Dermis microvascular lymphatic vessel endothelial cell (primary cell): ENCODE measurements around the gene FPR2. TPM values are rescaled to one million over a fixed set of nuclear protein-coding genes. Genes with fewer than 3 reads are reported as not detected.
"Not testable (repeated sequence)": the region's sequence is repeated elsewhere in the genome, so short reads cannot be mapped to it uniquely, and the experiment has no call there.

ENCODE experiments used
- DNase-seq, 2 donors: peaks; one replicate each; pipeline versions ENCODE4 v3.0.0 to v3.0.0-alpha.2; 2010; ENCODE audit warnings: low read depth in 2 of 2
- total RNA-seq: library from RNA; depleted of rRNA; stranded (reverse); fragments of >200 nt; gene quantifications from 2 replicates; pipeline ENCODE4 v1.2.1, GENCODE V29; 2014

The FPR2 gene
- not detected in 2 replicates for total RNA-seq

- no peak for DNase-seq
Observed at GRCh38 chr19:51760697-51761356, at the start of gene FPR2. TSS of gene FPR2 (plus strand) at chr19:51761180. CDS start at chr19:51768659, 7,479 bp downstream.

DNA sequence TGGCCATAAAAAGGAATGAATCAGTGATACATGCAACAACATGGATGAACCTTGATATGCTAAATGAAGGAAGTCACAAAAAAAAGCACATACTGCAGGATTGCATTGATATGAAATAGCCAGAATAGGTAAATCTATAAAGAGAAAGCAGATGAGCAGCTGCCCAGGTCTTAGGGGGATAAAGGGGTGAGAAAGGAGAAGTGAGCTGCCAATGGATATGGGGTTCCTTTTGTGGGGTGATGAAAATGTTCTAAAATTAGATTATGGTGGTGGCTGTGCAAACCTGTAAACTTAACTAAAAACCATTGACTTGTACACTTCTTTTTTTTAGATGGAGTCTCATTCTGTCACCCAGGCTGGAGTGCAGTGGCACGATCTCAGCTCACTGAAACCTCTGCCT lies 49.3 kb upstream of the FPR2 start:
- no peak for DNase-seq

- DNase-seq = peak; percentile 15 to 49
Observed at GRCh38 chr19:51712461-51713081, 48.4 kb upstream of the FPR2 start.

DNA sequence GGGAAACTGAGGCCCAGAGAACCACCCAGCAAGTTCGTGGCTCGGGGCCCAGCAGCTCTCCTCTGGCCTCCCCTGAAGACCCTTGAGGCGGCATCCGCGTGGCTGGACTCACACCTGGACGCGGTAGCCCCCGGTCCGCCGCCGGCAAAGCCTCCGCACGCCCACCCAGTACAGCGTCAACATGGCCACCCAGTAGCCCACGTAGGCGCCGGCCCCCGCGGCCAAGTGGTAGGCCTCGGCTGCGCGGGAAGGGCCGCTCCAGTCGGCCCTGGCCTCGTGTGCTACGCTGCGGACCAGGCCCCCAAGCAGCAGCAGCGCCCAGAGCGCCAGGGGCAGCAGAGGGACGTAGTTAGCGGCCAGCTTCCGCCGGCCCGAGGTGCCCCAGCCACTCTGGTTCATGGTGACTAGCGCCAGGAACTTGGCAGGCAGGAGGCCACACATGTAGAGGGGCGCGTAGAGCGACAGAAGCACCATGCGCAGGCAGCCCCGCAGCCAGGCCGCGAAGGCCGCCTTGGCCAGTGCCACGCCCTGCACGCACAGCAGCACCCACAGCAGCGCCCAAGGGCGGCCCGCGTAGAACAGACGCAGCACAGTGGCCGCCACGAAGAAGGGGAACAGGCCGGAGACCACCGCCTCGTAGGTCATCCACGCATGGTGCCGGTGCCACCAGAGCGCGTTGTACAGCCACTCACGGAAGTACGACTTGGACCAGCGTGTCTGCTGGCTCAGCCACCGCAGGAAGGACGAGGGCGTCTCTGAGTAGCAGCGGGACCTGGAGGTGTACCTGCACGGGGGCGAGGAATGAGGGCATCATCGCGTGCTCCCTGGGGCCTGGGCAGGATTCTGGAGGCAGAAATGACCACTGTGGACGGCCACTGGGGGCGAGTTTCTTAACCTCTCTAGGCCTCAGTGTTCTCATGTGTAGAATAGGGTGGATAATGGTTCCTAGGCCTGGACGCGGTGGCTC lies 47.4 kb upstream of the FPR2 start:
- DNase-seq = no peak

GRCh38 chr19:51714848-51715247 lies 46.1 kb upstream of the FPR2 start:
- no peak for DNase-seq

- no peak for DNase-seq
Observed at GRCh38 chr19:51715850-51716249, 45.1 kb upstream of the FPR2 start.

- no peak for DNase-seq
Observed at GRCh38 chr19:51716925-51717324, 44.1 kb upstream of the FPR2 start.

GRCh38 chr19:51719251-51719988 lies 41.6 kb upstream of the FPR2 start:
- no peak for DNase-seq

GRCh38 chr19:51721905-51722304 lies 39.1 kb upstream of the FPR2 start:
- no peak for DNase-seq

- DNase-seq = no peak
Observed at GRCh38 chr19:51722492-51722891, 38.5 kb upstream of the FPR2 start.

GRCh38 chr19:51724543-51724942 lies 36.4 kb upstream of the FPR2 start:
- DNase-seq = no peak

DNA sequence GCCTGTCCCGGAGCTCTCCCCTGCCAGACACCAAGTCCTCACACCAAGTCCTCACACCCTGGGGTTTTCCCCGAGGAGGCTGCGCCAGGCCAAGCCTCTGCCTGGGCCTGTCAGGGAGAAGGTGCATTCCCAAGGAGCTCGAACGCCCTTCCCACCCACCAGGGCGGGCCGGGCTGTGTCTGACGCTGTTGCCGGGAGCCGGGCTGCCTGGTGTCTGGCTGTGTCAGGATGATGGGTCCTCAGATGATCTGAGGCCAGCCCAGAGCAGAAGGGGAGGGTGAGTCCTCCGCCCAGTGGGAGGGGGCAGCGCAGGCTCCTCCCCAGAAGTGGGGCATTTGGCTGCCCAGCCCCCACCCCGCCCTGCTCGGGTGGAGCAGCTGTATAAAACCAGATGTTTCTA lies 34.9 kb upstream of the FPR2 start:
- no peak for DNase-seq

DNA sequence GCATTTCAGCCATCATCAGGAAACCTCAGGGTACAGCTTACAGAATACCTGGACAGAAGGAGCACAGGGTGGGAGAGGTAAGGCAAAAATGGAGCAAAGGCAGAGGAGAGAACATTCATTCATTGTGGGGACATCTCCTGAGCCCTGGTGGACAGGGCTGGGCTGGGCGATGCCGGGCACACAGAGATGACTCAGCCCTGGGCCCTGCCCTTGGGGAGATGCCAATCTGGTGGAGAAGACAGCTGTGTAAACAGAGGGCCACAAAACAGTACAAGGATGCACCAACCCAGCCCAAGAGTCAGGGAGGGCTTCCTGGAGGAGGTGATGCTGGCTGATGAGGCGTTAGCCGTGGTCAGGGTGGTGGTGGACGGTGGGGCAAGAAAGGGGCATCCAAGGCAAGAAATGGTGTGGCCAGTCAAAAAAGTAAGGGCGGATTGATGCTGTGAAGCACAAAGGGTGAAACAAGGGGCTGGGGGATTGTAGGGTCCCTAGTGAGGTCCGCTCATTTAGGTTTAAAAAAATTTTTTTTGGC lies 33.6 kb upstream of the FPR2 start:
- peak in 1 of 2 donors; percentile 26 for DNase-seq

DNA sequence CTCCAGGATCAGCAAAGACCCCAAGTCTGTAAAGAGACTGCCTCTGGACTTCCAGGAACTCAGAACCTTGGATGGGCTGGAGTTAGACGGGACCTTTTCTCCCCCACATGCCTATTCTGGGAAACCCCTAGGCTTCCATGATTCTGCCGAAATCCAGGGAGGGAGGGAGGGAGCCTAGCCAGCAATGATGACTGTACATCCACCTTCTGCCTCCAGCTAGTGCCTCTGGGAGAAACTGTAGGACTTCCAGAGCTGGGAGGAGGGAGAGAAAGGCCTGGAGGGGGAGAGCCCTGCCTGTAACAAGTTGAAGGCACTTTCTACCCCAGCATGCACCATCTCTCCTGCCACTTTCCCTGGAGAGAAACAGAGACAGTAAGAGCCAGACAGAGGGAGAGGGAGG lies 31.2 kb upstream of the FPR2 start:
- no peak for DNase-seq

DNA sequence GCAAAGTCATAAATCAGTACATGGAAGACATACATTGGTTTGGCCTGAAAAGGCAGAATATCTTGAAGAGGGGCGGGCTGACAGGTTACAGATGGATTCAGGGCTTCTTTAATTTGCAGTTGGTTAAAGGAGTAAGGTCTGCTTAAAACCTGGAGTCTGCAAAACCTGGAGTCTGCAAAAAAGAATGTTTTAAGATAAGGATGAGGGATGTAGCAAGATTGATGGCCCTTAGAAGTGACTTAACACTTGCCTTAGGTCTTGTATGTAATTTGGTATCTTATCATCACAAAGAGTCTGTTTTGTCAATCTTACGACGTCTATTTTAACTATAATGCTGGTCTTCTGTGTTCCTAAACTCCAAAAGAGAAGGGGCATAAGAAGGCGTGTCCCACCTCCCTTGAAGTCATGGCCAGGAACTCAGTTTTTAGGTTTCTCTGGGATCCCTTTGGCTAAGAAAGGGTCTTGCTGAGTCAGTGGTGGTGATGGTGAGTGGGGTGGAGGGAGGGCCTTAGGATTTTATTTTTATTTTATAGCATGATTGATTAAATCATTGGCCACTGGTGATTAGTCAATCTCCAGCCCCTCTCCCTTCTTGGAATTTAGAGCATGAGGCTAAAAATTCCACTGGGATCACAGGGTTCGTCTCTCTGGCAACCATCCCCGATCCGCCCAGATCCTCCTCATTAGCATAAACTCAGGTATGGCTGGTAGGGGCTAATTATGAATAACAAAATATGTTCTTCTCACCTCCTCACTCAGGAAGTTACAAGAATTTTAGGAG lies 27.0 kb upstream of the FPR2 start:
- no peak for DNase-seq

DNA sequence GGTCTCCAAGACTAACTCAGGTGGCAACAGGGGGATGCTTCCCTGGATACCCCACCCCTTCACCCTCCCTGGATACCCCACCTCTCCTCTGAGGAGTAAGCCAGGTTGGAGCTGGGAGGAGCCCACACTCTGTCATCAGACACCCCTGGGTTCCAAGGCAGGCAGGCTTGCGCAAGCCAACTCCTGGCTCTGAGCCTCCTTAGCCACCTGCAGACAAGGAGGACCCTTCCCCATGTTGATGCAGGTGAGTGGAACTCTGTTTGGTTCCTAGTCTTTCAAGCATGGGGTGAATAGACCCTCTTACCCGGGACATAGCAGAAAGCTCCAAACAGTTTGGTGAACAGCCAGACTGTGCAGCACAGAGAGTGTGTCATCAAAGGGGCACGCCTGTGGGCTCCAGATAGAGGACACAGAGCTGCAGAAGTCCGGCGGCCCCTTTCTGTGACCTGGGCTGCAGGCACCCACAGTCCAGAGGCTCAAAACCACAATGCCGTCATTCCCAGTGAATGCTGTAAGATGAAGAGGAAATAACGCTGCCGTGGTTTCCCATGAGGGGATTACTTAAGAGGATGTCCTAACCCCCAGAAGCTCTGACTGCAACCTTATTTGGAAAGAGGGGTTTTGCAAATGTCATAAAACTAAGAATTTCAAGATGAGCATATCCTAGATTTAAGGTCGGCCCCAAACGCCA lies 25.1 kb upstream of the FPR2 start:
- DNase-seq = no peak

- DNase-seq = no peak
Observed at GRCh38 chr19:51737389-51737788, 23.6 kb upstream of the FPR2 start.

DNA sequence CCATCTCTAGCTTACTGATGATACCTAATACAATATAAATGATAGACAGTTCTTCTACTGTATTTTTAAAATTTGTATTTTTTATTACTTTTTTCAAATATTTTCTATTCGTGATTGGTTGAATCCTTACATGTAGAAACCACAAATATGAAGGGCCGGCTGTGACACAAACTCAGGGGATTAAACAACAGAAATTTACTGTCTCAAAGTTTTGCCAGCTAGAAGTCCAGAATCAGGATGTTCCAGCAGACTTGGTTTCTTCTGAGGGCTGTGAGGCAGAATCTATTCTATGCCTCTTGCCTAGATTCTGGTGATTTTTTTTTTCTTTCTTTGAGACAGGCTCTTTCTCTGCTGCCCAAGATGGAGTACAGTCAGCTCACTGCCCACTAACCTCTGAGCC lies 23.1 kb upstream of the FPR2 start:
- DNase-seq = no peak

- DNase-seq = not testable (repeated sequence)
Observed at GRCh38 chr19:51738523-51738922, 22.5 kb upstream of the FPR2 start.
